Lung (tissue), 12 donors: ENCODE measurements around the gene TWNK. TPM values are rescaled to one million over a fixed set of nuclear protein-coding genes. Genes with fewer than 3 reads are reported as not detected.

ENCODE experiments used
- ATAC-seq: fragments of 200-7000 bp; cut with Tn5 transposase; one replicate; pipeline ENCODE4 v1.9.1; 2020; ENCODE audit warnings: moderate number of reproducible peaks; ENCODE audit not compliant: insufficient read depth, low FRiP score
- DNase-seq, 3 donors: peaks; one replicate each; pipeline ENCODE4 v3.0.0-alpha.2; 2013 to 2017
- H3K27ac ChIP-seq, 2 donors: one replicate each; pipeline ENCODE4 v1.5.1; 2013; ENCODE audit warnings: mild to moderate bottlenecking in 2 of 2, moderate library complexity in 2 of 2, control low read depth in 1 of 2, inconsistent platforms in 1 of 2, low read depth in 1 of 2, low read length in 1 of 2
- H3K27me3 ChIP-seq, 3 donors: one replicate each; pipeline ENCODE4 v1.5.1; 2013; ENCODE audit warnings: low read length in 2 of 3; ENCODE audit not compliant: control insufficient read depth in 3 of 3, insufficient read depth in 3 of 3
- H3K36me3 ChIP-seq, 4 donors: one replicate each; pipeline ENCODE4 v1.5.1; 2013; ENCODE audit warnings: low read length in 4 of 4, mild to moderate bottlenecking in 1 of 4, moderate library complexity in 1 of 4; ENCODE audit not compliant: control insufficient read depth in 4 of 4, insufficient read depth in 4 of 4
- H3K4me1 ChIP-seq, 5 donors: one replicate each; pipeline ENCODE4 v1.5.1; 2013; ENCODE audit warnings: low read length in 5 of 5, mild to moderate bottlenecking in 2 of 5, moderate library complexity in 1 of 5; ENCODE audit not compliant: control insufficient read depth in 5 of 5, insufficient read depth in 5 of 5
- H3K4me3 ChIP-seq: one replicate; pipeline ENCODE4 v1.5.1; 2013; ENCODE audit warnings: mild to moderate bottlenecking, control low read depth, moderate library complexity
- H3K9ac ChIP-seq, 2 donors: one replicate each; pipeline ENCODE4 v1.5.1; 2013; ENCODE audit warnings: low read length in 2 of 2, control low read depth in 1 of 2; ENCODE audit not compliant: insufficient read depth in 1 of 2
- H3K9me3 ChIP-seq, 4 donors: one replicate each; pipeline ENCODE4 v1.5.1; 2013; ENCODE audit warnings: low read length in 3 of 4, mild to moderate bottlenecking in 1 of 4, moderate library complexity in 1 of 4; ENCODE audit not compliant: control insufficient read depth in 4 of 4, insufficient read depth in 3 of 4
- WGBS, 2 donors: extraction: QIAGEN DNeasy Blood & Tissue Kit; methylation state at CpG; one replicate each; pipeline ENCODE4 v1.1.7; 2013; 5-methylcytosine and 5-hydroxymethylcytosine counted together
- polyA plus RNA-seq, 2 donors: library from polyadenylated mRNA; stranded (reverse); fragments of 200-250 nt; gene quantifications; one replicate each; pipeline ENCODE4 v1.2.1, GENCODE V29; 2013
- total RNA-seq, 2 donors: library from RNA; depleted of rRNA in 1 of 2; stranded (reverse); fragments of >200 nt in 1 of 2; gene quantifications; one replicate each; pipeline ENCODE4 v1.2.1, GENCODE V29; 2014 to 2021
- TF ChIP-seq, protein P1 (sequence below): IDR thresholded peaks from 2 replicates; pipeline ENCODE4 v1.5.1; 2012; ENCODE audit warnings: mild to moderate bottlenecking; ENCODE audit errors: control extremely low read depth, extremely low read depth
- donor health status: control.
- donor health status: control.
- donor health status: Bipolar disorder and iron deficiency.
- donor health status: healthy.
- donor health status: DM: yes; HTN: yes; CAD: no.

TWNK gene
- total and polyA plus RNA-seq, 4 donors = 3.9 to 8.3 (median 5.6) TPM

DNA sequence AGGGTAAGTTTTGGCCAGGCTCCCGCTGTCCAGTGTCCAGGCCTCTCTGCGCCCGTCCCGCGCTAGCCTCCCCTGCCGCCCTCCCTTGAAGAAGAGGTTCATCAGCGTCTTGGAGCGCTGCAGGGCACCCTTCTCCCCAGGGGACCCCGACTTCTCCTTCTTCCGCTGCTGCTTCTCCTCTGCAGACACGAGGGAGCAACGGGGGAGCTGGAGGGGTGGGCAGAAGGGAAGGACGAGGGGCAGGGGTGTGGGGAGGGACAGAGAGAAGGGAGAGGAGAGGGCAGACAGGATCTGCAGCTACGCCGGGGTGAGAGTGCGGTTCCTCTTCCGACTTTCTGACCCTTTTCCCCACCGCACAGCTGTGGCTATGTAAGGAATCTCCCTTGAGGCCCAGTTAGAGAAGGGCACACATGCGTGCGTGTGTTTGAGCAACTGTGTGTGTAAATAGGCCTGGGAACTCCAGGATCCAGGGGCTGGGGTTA, 30.8 kb downstream of the TWNK start:
- DNase-seq (peak; percentile 33 to 38 (median 35)), ATAC-seq (no peak)
- Histone ChIP-seq H3K27me3 (peaks cover 2 to 14% (median 7%) of the 10 kb centered on the region in 3 donors), H3K27ac (no peak overlapping the region), H3K9me3 (no peaks in the 10 kb centered on the region), H3K4me3 (no peak overlapping the region), H3K4me1 (peaks cover 0 to 10% (median under 1%) of the 10 kb centered on the region in 5 donors), H3K9ac (no peak overlapping the region), H3K36me3 (no peaks in the 10 kb centered on the region)
- TF ChIP-seq, protein P1, sequence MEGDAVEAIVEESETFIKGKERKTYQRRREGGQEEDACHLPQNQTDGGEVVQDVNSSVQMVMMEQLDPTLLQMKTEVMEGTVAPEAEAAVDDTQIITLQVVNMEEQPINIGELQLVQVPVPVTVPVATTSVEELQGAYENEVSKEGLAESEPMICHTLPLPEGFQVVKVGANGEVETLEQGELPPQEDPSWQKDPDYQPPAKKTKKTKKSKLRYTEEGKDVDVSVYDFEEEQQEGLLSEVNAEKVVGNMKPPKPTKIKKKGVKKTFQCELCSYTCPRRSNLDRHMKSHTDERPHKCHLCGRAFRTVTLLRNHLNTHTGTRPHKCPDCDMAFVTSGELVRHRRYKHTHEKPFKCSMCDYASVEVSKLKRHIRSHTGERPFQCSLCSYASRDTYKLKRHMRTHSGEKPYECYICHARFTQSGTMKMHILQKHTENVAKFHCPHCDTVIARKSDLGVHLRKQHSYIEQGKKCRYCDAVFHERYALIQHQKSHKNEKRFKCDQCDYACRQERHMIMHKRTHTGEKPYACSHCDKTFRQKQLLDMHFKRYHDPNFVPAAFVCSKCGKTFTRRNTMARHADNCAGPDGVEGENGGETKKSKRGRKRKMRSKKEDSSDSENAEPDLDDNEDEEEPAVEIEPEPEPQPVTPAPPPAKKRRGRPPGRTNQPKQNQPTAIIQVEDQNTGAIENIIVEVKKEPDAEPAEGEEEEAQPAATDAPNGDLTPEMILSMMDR = no peak
- 30 to 51% methylated on average over 20 of the region's 20 CpGs for WGBS, 2 donors

DNA sequence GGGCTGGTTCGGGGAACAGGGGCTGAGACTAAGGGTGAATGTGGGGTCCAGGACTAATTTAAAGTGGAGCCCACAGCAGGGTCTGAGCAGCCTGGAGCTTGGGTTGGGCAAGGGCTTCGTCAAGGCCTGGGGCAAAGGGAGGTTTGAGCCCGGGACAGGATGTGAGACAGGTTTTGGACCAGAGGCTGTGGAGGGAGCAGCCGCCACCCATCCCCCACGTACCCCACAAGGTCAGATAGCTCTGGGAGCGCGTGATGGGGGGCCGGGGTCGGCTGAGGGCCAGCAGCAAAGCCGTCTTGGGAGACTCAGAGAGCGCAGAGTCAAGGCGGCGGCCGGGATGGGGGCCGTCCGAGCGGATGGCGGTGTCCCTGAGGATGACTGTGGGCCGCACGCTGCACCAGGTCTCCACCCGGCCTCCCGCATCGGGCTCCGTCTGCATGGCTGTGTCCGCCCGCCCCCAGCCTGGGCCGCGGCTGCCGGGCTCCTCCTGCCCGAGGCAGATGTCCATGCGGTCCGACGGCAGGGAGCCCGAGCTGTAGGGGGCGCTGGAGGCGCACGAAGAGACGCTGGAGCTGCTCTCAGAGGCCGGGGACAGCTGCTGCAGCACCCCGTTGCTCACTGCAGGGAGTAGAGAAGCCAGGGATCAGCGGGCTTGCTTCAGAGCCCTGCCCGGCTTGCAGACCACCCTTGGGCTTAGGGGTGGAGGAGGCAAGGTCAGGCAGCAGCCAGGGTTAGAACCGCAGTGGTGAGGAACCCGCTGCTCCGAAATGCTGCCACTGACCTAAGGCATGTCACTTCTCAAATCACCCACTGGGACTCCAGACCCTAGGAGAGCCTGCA, 31.5 kb downstream of the TWNK start:
- H3K4me1 ChIP-seq = peaks cover 0 to 10% (median 0%) of the 10 kb centered on the region in 5 donors
- peaks cover 2 to 14% (median 7%) of the 10 kb centered on the region in 3 donors for H3K27me3 ChIP-seq
- ATAC-seq = peak; percentile 71
- H3K9me3 ChIP-seq = no peaks in the 10 kb centered on the region
- H3K9ac ChIP-seq = no peak overlapping the region
- TF ChIP-seq, protein P1 = peak; percentile 44
- peak overlapping the region in 1 of 2 donors; percentile 5 for H3K27ac ChIP-seq
- DNase-seq = peak; percentile 67 to 79 (median 72)
- 21 to 24% methylated on average over 44 to 45 of the region's 45 CpGs for WGBS, 2 donors
- no peak overlapping the region for H3K4me3 ChIP-seq
- no peaks in the 10 kb centered on the region for H3K36me3 ChIP-seq

DNA sequence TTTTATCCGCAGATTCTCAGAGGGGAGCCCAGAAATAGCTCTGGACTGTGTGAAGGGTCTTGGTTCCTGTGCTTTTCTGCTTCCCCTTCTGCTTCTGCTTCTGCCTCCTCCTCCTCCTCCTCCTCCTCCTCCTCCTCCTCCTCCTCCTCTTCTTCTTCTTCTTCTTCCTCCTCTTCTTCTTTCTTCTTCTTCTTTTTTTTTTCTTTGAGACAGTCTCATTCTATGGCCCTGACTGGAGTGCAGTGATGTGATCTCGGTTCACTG, 32.0 kb downstream of the TWNK start:
- TF ChIP-seq, protein P1 = no peak
- no peak for ATAC-seq
- DNase-seq = no peak
- Histone ChIP-seq H3K27me3 (peaks cover 2 to 14% (median 7%) of the 10 kb centered on the region in 3 donors), H3K4me1 (peaks cover 0 to 10% (median 0%) of the 10 kb centered on the region in 5 donors), H3K27ac (no peak overlapping the region), H3K4me3 (no peak overlapping the region), H3K9me3 (no peaks in the 10 kb centered on the region), H3K9ac (no peak overlapping the region), H3K36me3 (no peaks in the 10 kb centered on the region)
- WGBS, 2 donors = 29 to 39% methylated on average over 2 of the region's 2 CpGs
